ENCODE data around the gene DENND4C. TPM values are rescaled to one million over a fixed set of nuclear protein-coding genes. Genes with fewer than 3 reads are reported as not detected.

DENND4C gene
- total and polyA plus RNA-seq, 8 donors: 44.8 to 59.3 (median 53.6) TPM

DNA sequence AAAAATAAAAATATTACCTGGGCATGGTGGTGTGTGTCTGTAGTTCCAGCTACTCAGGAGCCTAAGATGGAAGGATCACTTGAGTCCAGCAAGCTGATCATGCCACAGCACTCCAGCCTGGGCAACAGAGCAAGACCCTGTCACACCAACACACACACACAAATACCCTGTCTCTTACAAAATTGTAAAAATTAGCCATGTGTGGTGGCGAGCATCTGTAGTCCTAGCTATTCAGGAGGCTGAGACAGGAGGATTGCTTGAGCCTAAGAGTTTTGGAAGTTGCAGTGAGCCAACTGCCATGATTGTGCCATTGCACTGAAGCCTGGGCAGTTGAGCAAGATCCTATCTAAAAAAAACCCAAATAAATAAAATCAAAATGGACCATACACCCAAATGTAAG is 32.1 kb upstream of the DENND4C start:
- intact Hi-C loops (cut with DNase I): no loop called here
- DNase-seq (no peak), ATAC-seq (no peak)
- H3K4me1 ChIP-seq: no peaks in the 10 kb centered on the region
- H3K27me3 ChIP-seq: no peaks in the 10 kb centered on the region
- H3K27ac ChIP-seq: no peak overlapping the region
- H3K4me3 ChIP-seq: no peak overlapping the region
- H3K36me3 ChIP-seq: no peaks in the 10 kb centered on the region
- TF ChIP-seq CTCF (IDR thresholded peaks at IDR 0.05): no peak
- H3K9me3 ChIP-seq: no peaks in the 10 kb centered on the region

DNA sequence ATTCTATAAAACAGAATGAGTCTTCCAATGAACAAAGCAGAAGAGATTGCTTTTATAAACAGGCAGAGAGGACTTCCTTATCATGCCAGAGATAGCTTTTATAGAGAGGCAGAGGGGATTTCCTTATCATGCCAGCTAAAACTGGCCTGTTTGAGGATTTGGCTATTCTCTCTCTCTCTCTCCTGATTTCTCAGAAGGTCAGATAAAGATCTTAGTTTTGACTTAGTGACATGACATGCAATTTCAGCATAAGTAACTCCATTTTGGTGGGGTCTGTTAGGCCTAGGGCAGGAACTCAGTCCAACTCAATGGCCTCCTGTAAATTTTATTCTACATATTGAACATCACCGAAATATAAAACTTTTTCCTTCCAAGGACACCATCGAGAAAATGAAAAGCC is 31.5 kb upstream of the DENND4C start:
- Histone ChIP-seq H3K4me1 (no peaks in the 10 kb centered on the region), H3K9me3 (no peaks in the 10 kb centered on the region), H3K4me3 (no peak overlapping the region), H3K36me3 (no peaks in the 10 kb centered on the region), H3K27me3 (no peaks in the 10 kb centered on the region), H3K27ac (no peak overlapping the region)
- intact Hi-C loops (cut with DNase I): no loop called here
- DNase-seq (no peak), ATAC-seq (no peak)
- no peak for TF ChIP-seq CTCF (IDR thresholded peaks at IDR 0.05)

DNA sequence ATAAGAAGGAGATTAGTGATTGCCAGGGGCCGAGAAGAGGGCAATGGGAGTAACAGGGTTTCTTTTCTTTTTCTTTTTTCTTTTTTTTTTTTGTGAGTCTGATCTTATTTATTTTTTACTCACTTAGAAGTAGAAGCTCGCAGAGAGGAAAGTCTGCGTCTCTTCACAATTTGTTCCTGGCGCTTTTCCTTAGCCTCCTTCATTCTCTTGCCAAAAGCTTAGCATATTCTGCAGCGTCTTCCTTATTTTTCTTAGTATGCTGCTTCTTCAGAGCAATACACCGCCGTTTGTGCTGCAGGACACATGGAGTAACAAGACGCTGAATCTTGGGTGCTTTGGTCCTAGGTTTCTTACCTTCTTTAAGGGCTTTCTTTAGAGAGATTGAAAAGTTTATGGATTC is 30.3 kb upstream of the DENND4C start:
- no peaks in the 10 kb centered on the region for H3K4me1 ChIP-seq
- no peaks in the 10 kb centered on the region for H3K9me3 ChIP-seq
- no peaks in the 10 kb centered on the region for H3K36me3 ChIP-seq
- no peak for TF ChIP-seq CTCF (IDR thresholded peaks at IDR 0.05)
- no peak overlapping the region for H3K27ac ChIP-seq
- H3K4me3 ChIP-seq: no peak overlapping the region
- intact Hi-C loops (cut with DNase I): no loop called here
- no peak for DNase-seq
- no peak for ATAC-seq
- no peaks in the 10 kb centered on the region for H3K27me3 ChIP-seq

DNA sequence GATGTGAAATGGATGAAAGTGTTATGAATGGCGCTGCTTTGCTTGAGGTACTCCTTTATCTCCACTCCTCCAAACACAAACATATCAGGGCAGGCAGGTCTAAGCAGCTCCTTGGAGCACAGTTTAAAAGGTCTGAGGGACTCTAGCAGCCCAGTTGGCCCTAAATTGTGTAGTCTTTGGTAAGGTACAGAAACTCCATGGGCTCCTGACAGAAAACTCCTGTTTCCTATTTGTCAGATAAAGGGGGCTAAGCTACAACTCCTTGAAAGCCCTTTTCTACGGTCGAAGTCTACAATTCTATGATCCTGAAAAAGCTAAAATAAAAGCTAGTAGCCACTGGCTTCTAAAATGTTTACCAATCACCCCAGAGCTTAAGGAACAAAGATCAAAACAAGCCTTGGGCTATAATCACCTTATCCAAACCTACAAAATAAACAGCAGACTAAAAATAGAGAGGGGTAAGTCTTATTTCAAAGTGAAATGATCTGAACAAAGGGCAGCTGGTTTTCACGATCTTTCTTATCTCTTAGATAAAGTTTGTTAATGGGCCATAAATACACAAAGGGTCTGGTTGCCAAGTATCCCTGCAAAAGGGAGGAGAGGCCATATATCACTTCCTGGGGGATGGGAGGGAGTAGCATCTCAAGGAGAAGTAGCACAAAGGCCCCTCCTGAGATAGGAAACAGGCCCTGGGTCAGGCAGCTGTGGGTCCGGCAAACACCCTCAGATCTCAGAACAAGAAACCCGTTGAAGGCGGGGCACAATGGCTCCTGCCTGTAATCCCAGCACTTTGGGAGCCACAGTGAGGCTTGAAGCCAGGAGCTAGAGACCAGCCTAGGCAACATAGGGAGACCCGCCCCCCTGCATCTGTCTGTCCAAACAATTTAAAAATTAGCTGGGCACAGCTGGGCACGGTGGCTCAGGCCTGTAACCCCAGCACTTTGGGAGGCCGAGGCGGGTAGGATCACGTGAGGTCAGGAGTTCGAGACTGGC is 28.3 kb upstream of the DENND4C start:
- H3K9me3 ChIP-seq: no peaks in the 10 kb centered on the region
- H3K4me1 ChIP-seq: no peaks in the 10 kb centered on the region
- ATAC-seq (no peak), DNase-seq (no peak)
- intact Hi-C loops (cut with DNase I): no loop called here
- H3K27ac ChIP-seq: no peak overlapping the region
- no peak overlapping the region for H3K4me3 ChIP-seq
- no peaks in the 10 kb centered on the region for H3K36me3 ChIP-seq
- no peaks in the 10 kb centered on the region for H3K27me3 ChIP-seq
- no peak for TF ChIP-seq CTCF (IDR thresholded peaks at IDR 0.05)

DNA sequence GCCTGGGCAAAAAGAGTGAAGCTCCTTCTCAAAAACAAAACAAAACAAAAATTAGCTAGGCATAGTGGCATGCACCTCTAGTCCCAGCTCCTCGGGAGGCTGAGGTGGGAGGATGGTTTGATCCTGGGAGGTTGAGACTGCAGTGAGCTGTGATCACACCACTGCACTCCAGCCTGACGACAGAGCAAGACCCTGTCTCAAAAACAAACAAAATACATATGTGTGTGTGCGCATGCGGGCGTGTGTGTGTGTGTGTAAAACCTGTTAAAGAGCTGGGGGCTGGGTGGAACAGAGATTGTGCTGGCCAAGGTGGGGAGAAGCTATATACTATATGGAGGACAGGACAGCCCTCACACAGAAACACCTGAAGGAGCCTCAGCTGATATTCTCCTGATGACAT is 27.4 kb upstream of the DENND4C start:
- H3K9me3 ChIP-seq: no peaks in the 10 kb centered on the region
- H3K4me1 ChIP-seq: no peaks in the 10 kb centered on the region
- H3K27me3 ChIP-seq: no peaks in the 10 kb centered on the region
- ATAC-seq (no peak), DNase-seq (no peak)
- intact Hi-C loops (cut with DNase I): no loop called here
- H3K27ac ChIP-seq: no peak overlapping the region
- H3K36me3 ChIP-seq: no peaks in the 10 kb centered on the region
- H3K4me3 ChIP-seq: no peak overlapping the region
- TF ChIP-seq CTCF (IDR thresholded peaks at IDR 0.05): no peak
